ENCODE data around the gene STK4. TPM values are rescaled to one million over a fixed set of nuclear protein-coding genes. Genes with fewer than 3 reads are reported as not detected.
A peak's percentile ranks its signal among the peaks of the same experiment; 100 is the strongest.

The STK4 gene
- total RNA-seq, 4 donors from 2014 or later: 25.4 to 63.9 (median 33.5) TPM

DNA sequence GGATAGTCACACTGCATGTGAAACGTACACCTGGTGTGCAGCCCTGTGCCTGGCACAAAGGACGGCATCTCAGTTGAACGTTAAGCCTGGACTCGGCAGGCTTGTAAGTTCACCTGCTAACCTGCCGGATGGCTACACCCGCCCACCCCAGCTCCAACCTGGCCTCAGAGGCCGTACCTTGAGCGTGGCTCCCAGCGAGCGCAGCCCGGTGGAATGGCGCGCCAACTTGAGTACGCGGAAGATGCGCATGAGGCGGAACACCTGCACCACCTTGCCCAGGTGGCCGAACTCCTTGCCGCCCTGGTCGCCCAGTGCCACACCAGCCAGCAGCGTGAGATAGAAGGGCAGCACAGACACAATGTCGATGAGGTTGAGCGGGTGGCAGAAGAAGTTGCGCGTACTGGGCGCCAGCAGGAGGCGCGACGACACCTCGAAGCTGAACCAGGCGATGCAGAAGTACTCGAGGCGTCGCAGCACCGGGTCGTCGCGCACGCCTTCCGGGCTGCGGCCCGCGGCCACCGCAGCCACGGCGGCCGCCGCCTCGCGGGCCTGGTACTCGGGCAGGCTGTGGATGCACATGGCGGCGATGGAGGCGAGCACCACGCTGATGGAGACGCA, 131.3 kb downstream of the STK4 start:
- peak overlapping the region; percentile 34 for H3K4me3 ChIP-seq
- peaks cover 32% of the 10 kb centered on the region for H3K27me3 ChIP-seq
- TF ChIP-seq EP300 (IDR thresholded peaks at IDR 0.05): no peak
- no peak for TF ChIP-seq POLR2AphosphoS5 (IDR thresholded peaks at IDR 0.05)
- H3K27ac ChIP-seq: no peak overlapping the region
- no peak for DNase-seq (ENCODE audit: low spot score in 2 of 2)
- no peaks in the 10 kb centered on the region for H3K36me3 ChIP-seq
- H3K4me1 ChIP-seq: peaks cover 30% of the 10 kb centered on the region
- 72% methylated on average over 35 of the region's 56 CpGs for WGBS
- H3K9me3 ChIP-seq: no peaks in the 10 kb centered on the region

DNA sequence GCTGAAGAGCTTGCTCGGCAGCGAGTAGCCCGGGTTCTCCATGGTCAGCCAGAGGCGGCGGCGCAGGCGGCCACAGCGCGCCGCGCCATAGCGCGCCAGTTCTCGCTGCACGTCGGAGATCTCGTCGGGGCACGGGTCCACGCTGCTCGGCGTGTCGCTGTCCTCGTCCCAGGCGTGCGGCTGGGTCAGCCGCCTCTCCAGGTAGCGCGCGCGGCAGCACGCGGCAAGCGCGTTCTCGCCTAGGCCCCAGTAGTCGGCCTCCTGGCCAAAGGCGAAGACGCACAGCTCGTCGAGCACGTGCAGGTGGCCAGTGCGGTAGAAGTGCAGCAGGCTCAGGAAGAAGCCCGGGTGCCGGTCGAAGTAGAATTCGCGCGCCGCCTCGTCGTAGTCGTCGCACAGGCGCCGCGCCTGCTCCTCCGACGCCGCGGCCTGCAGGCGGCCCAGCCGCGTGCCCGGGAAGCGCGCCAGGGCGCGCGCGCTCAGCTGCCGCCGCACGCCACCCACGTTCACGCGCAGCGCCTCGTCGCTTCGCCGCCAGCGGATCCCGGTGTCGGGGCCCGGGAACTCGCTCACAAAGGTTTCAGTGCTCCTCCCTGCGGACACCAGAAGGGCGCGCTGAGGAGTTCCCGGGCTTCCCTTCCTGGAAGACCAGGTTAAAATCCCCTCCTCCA, 131.9 kb downstream of the STK4 start:
- Histone ChIP-seq H3K4me1 (peaks cover 30% of the 10 kb centered on the region), H3K36me3 (no peaks in the 10 kb centered on the region), H3K4me3 (peak overlapping the region; percentile 34), H3K27me3 (peaks cover 32% of the 10 kb centered on the region), H3K27ac (no peak overlapping the region), H3K9me3 (no peaks in the 10 kb centered on the region)
- WGBS: 7% methylated on average over 3 of the region's 91 CpGs
- no peak for DNase-seq (ENCODE audit: low spot score in 2 of 2)
- TF ChIP-seq POLR2AphosphoS5 (IDR thresholded peaks at IDR 0.05) (no peak), EP300 (IDR thresholded peaks at IDR 0.05) (no peak), POLR2A (IDR thresholded peaks at IDR 0.05) (no peak)
- TF ChIP-seq, protein P1, sequence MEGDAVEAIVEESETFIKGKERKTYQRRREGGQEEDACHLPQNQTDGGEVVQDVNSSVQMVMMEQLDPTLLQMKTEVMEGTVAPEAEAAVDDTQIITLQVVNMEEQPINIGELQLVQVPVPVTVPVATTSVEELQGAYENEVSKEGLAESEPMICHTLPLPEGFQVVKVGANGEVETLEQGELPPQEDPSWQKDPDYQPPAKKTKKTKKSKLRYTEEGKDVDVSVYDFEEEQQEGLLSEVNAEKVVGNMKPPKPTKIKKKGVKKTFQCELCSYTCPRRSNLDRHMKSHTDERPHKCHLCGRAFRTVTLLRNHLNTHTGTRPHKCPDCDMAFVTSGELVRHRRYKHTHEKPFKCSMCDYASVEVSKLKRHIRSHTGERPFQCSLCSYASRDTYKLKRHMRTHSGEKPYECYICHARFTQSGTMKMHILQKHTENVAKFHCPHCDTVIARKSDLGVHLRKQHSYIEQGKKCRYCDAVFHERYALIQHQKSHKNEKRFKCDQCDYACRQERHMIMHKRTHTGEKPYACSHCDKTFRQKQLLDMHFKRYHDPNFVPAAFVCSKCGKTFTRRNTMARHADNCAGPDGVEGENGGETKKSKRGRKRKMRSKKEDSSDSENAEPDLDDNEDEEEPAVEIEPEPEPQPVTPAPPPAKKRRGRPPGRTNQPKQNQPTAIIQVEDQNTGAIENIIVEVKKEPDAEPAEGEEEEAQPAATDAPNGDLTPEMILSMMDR (IDR thresholded peaks at IDR 0.05): no peak

DNA sequence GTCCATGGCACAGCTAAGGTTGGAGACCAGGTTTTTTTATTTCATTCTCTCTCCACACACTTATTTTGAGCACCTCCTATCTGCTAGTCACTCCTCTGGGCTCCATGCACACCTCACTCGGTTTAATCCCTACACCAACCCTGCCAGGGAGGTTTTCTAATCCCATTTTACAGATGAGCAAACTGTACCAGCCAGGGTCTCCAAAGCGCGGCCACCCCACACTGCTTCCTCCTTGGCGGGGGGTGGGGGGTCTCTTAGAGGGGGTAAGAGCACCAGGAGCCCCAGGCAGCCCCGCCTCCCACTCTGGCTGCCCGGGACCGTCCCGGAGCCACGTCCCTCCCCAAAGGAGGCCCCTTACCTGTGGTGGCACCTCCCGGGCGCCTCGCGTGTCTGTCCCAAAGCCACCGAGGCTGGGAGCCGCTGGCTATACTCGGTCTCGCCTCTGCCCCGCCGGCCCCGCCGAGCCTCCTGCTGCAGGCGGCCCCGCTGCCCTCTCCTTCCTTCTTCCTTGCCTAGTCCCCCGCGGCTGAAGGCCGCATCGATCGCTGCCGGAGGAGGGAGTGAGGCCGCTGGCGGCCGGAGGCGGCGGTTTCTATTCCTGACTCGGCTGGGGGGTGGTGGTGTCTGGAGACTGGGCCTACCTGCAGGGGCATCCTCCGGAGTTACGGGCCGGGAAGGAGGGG, 134.4 kb downstream of the STK4 start, which contains the start of gene KCNS1:
Gene KCNS1 (minus strand): TSS at position 565 of the 683 bp plus-strand sequence. CDS start 1,891 bp downstream, outside the sequence.
- Histone ChIP-seq H3K4me3 (peak within 1 kb of the TSS; percentile 11), H3K27ac (no peak within 1 kb of the TSS), H3K4me1 (peaks cover 27% of the 10 kb centered on the region), H3K36me3 (no peaks in the 10 kb centered on the region), H3K27me3 (peaks cover 32% of the 10 kb centered on the region), H3K9me3 (no peaks in the 10 kb centered on the region)
- WGBS: 25% methylated on average over 8 of the region's 38 CpGs
- DNase-seq (ENCODE audit: low spot score in 2 of 2): peak in 1 of 2 donors; percentile 59
- TF ChIP-seq, protein P1 (IDR thresholded peaks at IDR 0.05): no peak
- TF ChIP-seq POLR2A (IDR thresholded peaks at IDR 0.05) (no peak), POLR2AphosphoS5 (IDR thresholded peaks at IDR 0.05) (no peak), EP300 (IDR thresholded peaks at IDR 0.05) (no peak)

DNA sequence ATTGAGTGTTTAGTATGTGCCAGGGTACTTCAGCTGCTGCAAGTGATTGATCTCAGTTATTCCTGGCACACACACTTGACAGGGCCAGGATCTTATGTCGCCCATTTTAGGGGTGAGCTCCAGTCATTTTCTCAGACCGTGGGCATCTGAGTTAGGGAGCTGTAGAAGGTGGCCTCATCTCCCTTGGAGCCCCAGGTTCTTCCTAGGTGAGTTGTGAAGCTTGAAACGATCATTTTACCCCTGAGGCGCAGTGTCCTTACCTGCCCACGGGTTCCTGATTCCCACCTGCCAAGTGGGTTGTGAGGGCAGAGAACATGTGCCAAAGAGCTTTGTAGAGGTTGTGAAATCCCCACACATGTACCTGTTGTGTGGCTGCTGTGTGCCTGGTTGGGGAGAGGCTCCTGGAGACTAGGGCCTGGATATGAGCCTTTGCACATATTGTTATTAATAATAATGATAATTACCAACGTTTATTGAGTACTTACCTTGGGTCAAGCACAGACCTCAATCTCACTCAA, 135.1 kb downstream of the STK4 start:
- no peak overlapping the region for H3K4me3 ChIP-seq
- WGBS: 61% methylated on average over 5 of the region's 6 CpGs
- no peaks in the 10 kb centered on the region for H3K9me3 ChIP-seq
- no peak overlapping the region for H3K27ac ChIP-seq
- peaks cover 29% of the 10 kb centered on the region for H3K27me3 ChIP-seq
- no peaks in the 10 kb centered on the region for H3K36me3 ChIP-seq
- TF ChIP-seq, protein P1 (IDR thresholded peaks at IDR 0.05): no peak
- no peak for TF ChIP-seq EP300 (IDR thresholded peaks at IDR 0.05)
- TF ChIP-seq POLR2AphosphoS5 (IDR thresholded peaks at IDR 0.05): no peak
- no peak for TF ChIP-seq POLR2A (IDR thresholded peaks at IDR 0.05)
- DNase-seq (ENCODE audit: low spot score in 2 of 2): no peak
- peaks cover 26% of the 10 kb centered on the region for H3K4me1 ChIP-seq

DNA sequence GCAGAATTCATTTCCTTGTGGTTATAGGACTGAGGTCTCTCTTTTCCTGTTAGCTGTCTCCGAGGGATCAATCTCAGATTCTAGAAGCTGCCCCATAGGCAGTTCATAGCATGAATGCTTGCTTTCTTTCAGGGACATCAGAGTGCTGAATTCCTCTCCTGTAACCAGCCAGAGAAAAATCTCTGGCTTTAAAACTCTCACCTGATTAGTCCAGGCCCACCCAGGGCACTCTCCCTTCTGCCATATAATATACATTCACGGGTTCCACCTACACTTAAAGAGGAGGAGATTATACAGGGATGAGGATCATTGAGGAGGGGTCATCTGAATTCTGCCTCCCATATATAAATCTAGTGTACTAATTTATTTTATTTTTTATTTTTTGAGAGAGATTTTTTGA, 136.8 kb downstream of the STK4 start:
- Histone ChIP-seq H3K9me3 (no peaks in the 10 kb centered on the region), H3K4me1 (peaks cover 20% of the 10 kb centered on the region), H3K27ac (no peak overlapping the region), H3K27me3 (peaks cover 15% of the 10 kb centered on the region), H3K36me3 (no peaks in the 10 kb centered on the region), H3K4me3 (no peak overlapping the region)
- no peak for DNase-seq (ENCODE audit: low spot score in 2 of 2)
- whole genome bisulfite sequencing: 76% methylated on average over 2 of the region's 2 CpGs
- TF ChIP-seq POLR2A (IDR thresholded peaks at IDR 0.05): no peak
- TF ChIP-seq, protein P1 (IDR thresholded peaks at IDR 0.05): no peak
- no peak for TF ChIP-seq POLR2AphosphoS5 (IDR thresholded peaks at IDR 0.05)
- no peak for TF ChIP-seq EP300 (IDR thresholded peaks at IDR 0.05)

Measured in suprapubic skin (tissue), 4 donors.